ENCODE data around the gene FAM13A.

Gene FAM13A

GRCh38 chr4:88818631-88819470, 238.1 kb downstream of the FAM13A start:
- CTCF ChIA-PET, result interaction anchor here (0.6 to 8.7 kb wide), 32 partner anchors 8 to 341 kb away, joined by 3 to 299 read pairs (median 4); partner anchors contain the start of gene FAM13A
- DNase-seq (ENCODE audit: low read depth, low spot score), result no peak
- H3K4me3 ChIP-seq (ENCODE audit: low read depth, low read length), result no peak overlapping the region
- POLR2A ChIA-PET, result no interaction called here
- peak; percentile 45 for TF ChIP-seq CTCF (IDR thresholded peaks at IDR 0.05; ENCODE audit: insufficient read depth, low read length, missing control alignments)

- no peak for TF ChIP-seq CTCF (IDR thresholded peaks at IDR 0.05; ENCODE audit: insufficient read depth, low read length, missing control alignments)
- ChIA-PET CTCF (interaction anchor here (0.6 to 8.7 kb wide), 13 partner anchors 10 to 1375 kb away, joined by 3 to 299 read pairs (median 9); no protein-coding TSS in a partner anchor), POLR2A (no interaction called here)
- H3K4me3 ChIP-seq (ENCODE audit: low read depth, low read length), result no peak overlapping the region
- no peak for DNase-seq (ENCODE audit: low read depth, low spot score)
These were observed 239.2 kb downstream of the FAM13A start for GRCh38 chr4:88817740-88818139.

GRCh38 chr4:88816360-88816759, 240.6 kb downstream of the FAM13A start:
- TF ChIP-seq CTCF (IDR thresholded peaks at IDR 0.05; ENCODE audit: insufficient read depth, low read length, missing control alignments), result no peak
- POLR2A ChIA-PET, result no interaction called here
- H3K4me3 ChIP-seq (ENCODE audit: low read depth, low read length), result no peak overlapping the region
- CTCF ChIA-PET, result interaction anchor here (1.2 to 8.7 kb wide), 4 partner anchors 8 to 207 kb away, joined by 3 to 299 read pairs (median 11); no protein-coding TSS in a partner anchor
- DNase-seq (ENCODE audit: low read depth, low spot score), result no peak

- no peak overlapping the region for H3K4me3 ChIP-seq (ENCODE audit: low read depth, low read length)
- ChIA-PET POLR2A (no interaction called here), CTCF (interaction anchor here (8.7 kb wide), 1 partner anchor 209 kb away, joined by 299 read pairs; no protein-coding TSS in a partner anchor)
- no peak for TF ChIP-seq CTCF (IDR thresholded peaks at IDR 0.05; ENCODE audit: insufficient read depth, low read length, missing control alignments)
- DNase-seq (ENCODE audit: low read depth, low spot score), result no peak
These were observed 242.9 kb downstream of the FAM13A start for GRCh38 chr4:88814043-88814617.

GRCh38 chr4:88813013-88813412, 244.0 kb downstream of the FAM13A start:
- TF ChIP-seq CTCF (IDR thresholded peaks at IDR 0.05; ENCODE audit: insufficient read depth, low read length, missing control alignments), result no peak
- H3K4me3 ChIP-seq (ENCODE audit: low read depth, low read length), result no peak overlapping the region
- ChIA-PET CTCF (interaction anchor here (2.4 kb wide), 1 partner anchor 210 kb away, joined by 10 read pairs; no protein-coding TSS in a partner anchor), POLR2A (no interaction called here)
- DNase-seq (ENCODE audit: low read depth, low spot score), result no peak

- no peak for TF ChIP-seq CTCF (IDR thresholded peaks at IDR 0.05; ENCODE audit: insufficient read depth, low read length, missing control alignments)
- POLR2A ChIA-PET, result no interaction called here
These were observed 244.6 kb downstream of the FAM13A start for GRCh38 chr4:88812420-88812819.

More at GRCh38 chr4:88812420-88812819, 244.6 kb downstream of the FAM13A start:
- no peak overlapping the region for H3K4me3 ChIP-seq (ENCODE audit: low read depth, low read length)
- CTCF ChIA-PET, result interaction anchor here (2.4 kb wide), 1 partner anchor 211 kb away, joined by 10 read pairs; no protein-coding TSS in a partner anchor
- no peak for DNase-seq (ENCODE audit: low read depth, low spot score)

Measured in AG04449 (cell line).